HepG2 (cell line): ENCODE data around the gene HDAC5. TPM values are rescaled to one million over a fixed set of nuclear protein-coding genes. Genes with fewer than 3 reads are reported as not detected.

Source experiments
- ATAC-seq: fragments of 200-7000 bp; cut with Tn5 transposase; 3 replicates; pipeline ENCODE4 v1.9.1; 2020; ENCODE audit warnings: mild to moderate bottlenecking, moderate library complexity
- BruUV-seq: library from RNA; stranded (reverse); fragments of 400-500 nt; replicated peaks from 2 replicates; lab custom pipeline; 2021; lab: Mats Ljungman, UMichigan
- CTCF ChIA-PET: fragments of 300-600 bp; formaldehyde crosslinking; extraction: SDS; loops from one replicate; lab custom pipeline; 2021; ENCODE audit warnings: low total read pairs, inconsistent platforms, low intra/inter-chr PET ratio; lab: Yijun Ruan, JAX
- POLR2A ChIA-PET: fragments of 350-600 bp; sonication (Branson Sonifier 250); formaldehyde crosslinking; loops from one replicate; lab custom pipeline; 2020; ENCODE audit warnings: antibody characterized with exemption, inconsistent platforms; lab: Yijun Ruan, JAX
- DNase-seq: peaks from one replicate; pipeline ENCODE4 v3.0.0-alpha.2; 2015; ENCODE audit warnings: low spot score
- FAIRE-seq: peaks from 3 replicates; lab custom pipeline; 2011; peaks lifted over from hg19 to GRCh38; lab: Jason Lieb, UNC
- H2AFZ ChIP-seq: one replicate; pipeline ENCODE4 v1.6.1; 2011; ENCODE audit warnings: low read length, inconsistent platforms
- H3K27ac ChIP-seq: fragments of 300-600 bp; 3 replicates; pipeline ENCODE4 v1.8.0; 2011; ENCODE audit warnings: mixed run types, mild to moderate bottlenecking, mixed read lengths, low read length, inconsistent platforms; ENCODE audit not compliant: insufficient read depth; ENCODE audit errors: extremely low read length
- H3K27me3 ChIP-seq, 2 experiments: fragments of 200-600 bp in 1 of 2; 2 replicates in 1 of 2; 3 replicates in 1 of 2; pipeline versions ENCODE4 v1.6.0 to v1.8.0; 2011; ENCODE audit warnings: low read length in 2 of 2, mild to moderate bottlenecking in 2 of 2, moderate library complexity in 2 of 2, inconsistent platforms in 1 of 2; ENCODE audit not compliant: insufficient read depth in 2 of 2, control insufficient read depth in 1 of 2
- H3K36me3 ChIP-seq, 2 experiments: fragments of 200-600 bp in 1 of 2; replicated peaks in 1 of 2; 2 replicates in 1 of 2; 3 replicates in 1 of 2; pipeline versions ENCODE4 v1.5.1 to v1.8.0; 2011; ENCODE audit warnings: low read length in 2 of 2, inconsistent platforms in 1 of 2; ENCODE audit not compliant: insufficient read depth in 2 of 2, control insufficient read depth in 1 of 2
- H3K4me1 ChIP-seq: 2 replicates; pipeline ENCODE4 v1.5.1; 2012; ENCODE audit warnings: low read length, inconsistent platforms; ENCODE audit not compliant: insufficient read depth
- H3K4me2 ChIP-seq: 2 replicates; pipeline ENCODE4 v1.6.0; 2011; ENCODE audit warnings: low read depth, low read length, inconsistent platforms
- H3K4me3 ChIP-seq, 3 experiments: fragments of 200-600 bp in 1 of 3; sonication (generic), shearing (Covaris generic) in 1 of 3; replicated peaks in 1 of 3; 2 replicates each; pipeline ENCODE4 v1.5.1; 2011 to 2016; ENCODE audit warnings: low read length in 3 of 3, inconsistent platforms in 2 of 3, low read depth in 2 of 3, mild to moderate bottlenecking in 2 of 3, control low read depth in 1 of 3, mixed read lengths in 1 of 3; ENCODE audit not compliant: insufficient read depth in 1 of 3
- H3K79me2 ChIP-seq: one replicate; pipeline ENCODE4 v1.6.1; 2011; ENCODE audit warnings: low read length, inconsistent platforms; ENCODE audit not compliant: insufficient read depth
- H3K9ac ChIP-seq: 2 replicates; pipeline ENCODE4 v1.6.0; 2011; ENCODE audit warnings: mild to moderate bottlenecking, low read depth, low read length, inconsistent platforms; ENCODE audit not compliant: insufficient read depth
- H3K9me3 ChIP-seq: 2 replicates; pipeline ENCODE4 v1.5.1; 2012; ENCODE audit warnings: mild to moderate bottlenecking, low read length
- H4K20me1 ChIP-seq: 2 replicates; pipeline ENCODE4 v1.6.0; 2011; ENCODE audit warnings: inconsistent platforms, mild to moderate bottlenecking, low read length, moderate library complexity; ENCODE audit not compliant: insufficient read depth
- AGO1 ChIP-seq: fragments of 200-400 bp; formaldehyde crosslinking; IDR thresholded peaks from 2 replicates; pipeline ENCODE4 v1.6.1; 2017; ENCODE audit warnings: mild to moderate bottlenecking, low read depth, low read length, moderate library complexity; ENCODE audit not compliant: poor library complexity, severe bottlenecking
- ATF4 ChIP-seq, 2 experiments: fragments of 450-650 bp in 1 of 2; sonication (generic) in 1 of 2; formaldehyde crosslinking; IDR thresholded peaks; 2 replicates each; pipeline versions ENCODE4 v1.5.0 to v1.8.0; 2020 to 2022; ENCODE audit warnings: mild to moderate bottlenecking in 1 of 2, missing genetic modification reagents in 1 of 2
- BHLHE40 ChIP-seq: IDR thresholded peaks from 2 replicates; pipeline ENCODE4 v1.6.1; 2011; ENCODE audit warnings: low read length, improper control_type of control experiment
- DPF2 ChIP-seq: sonication (generic); formaldehyde crosslinking; IDR thresholded peaks from 2 replicates; pipeline ENCODE4 v1.4.0; 2020; ENCODE audit warnings: mild to moderate bottlenecking, low read depth, missing genetic modification reagents, borderline replicate concordance
- ELF1 ChIP-seq: sonication (generic); formaldehyde crosslinking; IDR thresholded peaks from 2 replicates; pipeline ENCODE4 v1.4.0; 2020; ENCODE audit warnings: missing genetic modification reagents
- HDAC2 ChIP-seq: sonication (generic); formaldehyde crosslinking; IDR thresholded peaks from 2 replicates; pipeline ENCODE4 v1.4.0; 2020; ENCODE audit warnings: missing genetic modification reagents
- MBNL3 ChIP-seq: fragments of 250-450 bp; sonication (Bioruptor Pico); conservative IDR thresholded peaks from 2 replicates; pipeline ENCODE4 v1.8.0; 2022; ENCODE audit warnings: mild to moderate bottlenecking, inconsistent platforms
- MED8 ChIP-seq: sonication (generic); formaldehyde crosslinking; IDR thresholded peaks from 2 replicates; pipeline ENCODE4 v1.8.1; 2023; ENCODE audit warnings: mild to moderate bottlenecking, missing genetic modification reagents; ENCODE audit not compliant: insufficient replicate concordance
- MXI1 ChIP-seq: IDR thresholded peaks from 3 replicates; pipeline ENCODE4 v1.6.1; 2012; ENCODE audit warnings: low read depth, low read length, inconsistent platforms, borderline replicate concordance
- NFKB2 ChIP-seq: sonication (generic); formaldehyde crosslinking; IDR thresholded peaks from 2 replicates; pipeline ENCODE4 v1.4.0; 2020; ENCODE audit warnings: missing genetic modification reagents, borderline replicate concordance
- NONO ChIP-seq, 2 experiments: fragments of 450-650 bp in 1 of 2; sonication (generic) in 1 of 2; formaldehyde crosslinking in 1 of 2; IDR thresholded peaks in 1 of 2; conservative IDR thresholded peaks in 1 of 2; 2 replicates each; pipeline versions ENCODE4 v1.6.1 to v1.8.0; 2017 to 2022; ENCODE audit warnings: mild to moderate bottlenecking in 1 of 2, missing genetic modification reagents in 1 of 2, moderate library complexity in 1 of 2
- PBX2 ChIP-seq: IDR thresholded peaks from 2 replicates; pipeline ENCODE4 v1.6.1; 2016; ENCODE audit warnings: control low read depth
- PHF21A ChIP-seq: sonication (generic); formaldehyde crosslinking; IDR thresholded peaks from 2 replicates; pipeline ENCODE4 v1.5.0; 2020; ENCODE audit warnings: mild to moderate bottlenecking, missing genetic modification reagents
- REXO4 ChIP-seq: sonication (generic); formaldehyde crosslinking; IDR thresholded peaks from 2 replicates; pipeline ENCODE4 v1.8.0; 2022; ENCODE audit warnings: missing genetic modification reagents, mild to moderate bottlenecking, borderline replicate concordance
- SOX13 ChIP-seq, 3 experiments: fragments of 450-650 bp in 1 of 3; sonication (generic) in 1 of 3; formaldehyde crosslinking in 1 of 3; IDR thresholded peaks in 2 of 3; conservative IDR thresholded peaks in 1 of 3; 2 replicates each; pipeline versions ENCODE4 v1.5.0 to v1.6.1; 2016 to 2020; ENCODE audit warnings: antibody characterized with exemption in 1 of 3, mild to moderate bottlenecking in 1 of 3, missing compliant biosample characterization in 1 of 3, missing genetic modification reagents in 1 of 3, moderate library complexity in 1 of 3
- TOPORS ChIP-seq: sonication (generic); formaldehyde crosslinking; IDR thresholded peaks from 2 replicates; pipeline ENCODE4 v1.8.0; 2023; ENCODE audit warnings: mild to moderate bottlenecking, missing genetic modification reagents
- ZNF121 ChIP-seq: sonication (generic); formaldehyde crosslinking; IDR thresholded peaks from 2 replicates; pipeline ENCODE4 v1.5.0; 2020; ENCODE audit warnings: mild to moderate bottlenecking, missing genetic modification reagents
- ZNF639 ChIP-seq: conservative IDR thresholded peaks from 2 replicates; pipeline ENCODE4 v1.6.1; 2018; ENCODE audit warnings: missing genetic modification reagents
- ZNF652 ChIP-seq: IDR thresholded peaks from 2 replicates; pipeline ENCODE4 v1.6.1; 2016; ENCODE audit warnings: low read depth, borderline replicate concordance
- WGBS: methylation state at CpG from one replicate; pipeline ENCODE4 v1.1.6; 2017; ENCODE audit warnings: low lambda C conversion rate; 5-methylcytosine and 5-hydroxymethylcytosine counted together
- in situ Hi-C: cut with HindIII; loops from 2 replicates; pipeline ENCODE4 v1.10.0; 2017; ENCODE audit warnings: low pct_unique_long_range_greater_than_20kb; ENCODE audit not compliant: extremely low pct_ligation_motif_present
- intact Hi-C: fragments of 100-400 bp; cut with micrococcal nuclease; formaldehyde crosslinking; loops from one replicate; pipeline ENCODE4 v1.10.0; 2022; ENCODE audit not compliant: unreplicated experiment
- polyA plus RNA-seq, 8 experiments: library from polyadenylated mRNA; depleted of rRNA in 3 of 8; stranded (reverse) in 7 of 8; unstranded in 1 of 8; fragments of >200 nt; fragmentation: Illumina TruSeq in 4 of 8; extraction: Trizol in 4 of 8; gene quantifications; 2 replicates each; pipeline versions ENCODE4 v1.2.1 to v1.2.3, GENCODE V29; 2011 to 2016; ENCODE audit warnings: low read depth in 4 of 8, missing spikeins in 1 of 8, mixed read lengths in 1 of 8; ENCODE audit not compliant: insufficient read depth in 1 of 8
- total RNA-seq, 5 experiments: library from RNA; depleted of rRNA; stranded (reverse); fragments of >200 nt; fragmentation: Illumina TruSeq; extraction: Trizol; gene quantifications; 2 replicates each; pipeline ENCODE4 v1.2.3, GENCODE V29; 2016; ENCODE audit warnings: low read depth in 1 of 5

HDAC5 gene
- total and polyA plus RNA-seq, 2 of the 13 experiments (the other 11 are each of a cell fraction or from before 2014, with no cell fraction given) = 46.4 to 85.4 TPM

- Histone ChIP-seq H2AFZ (no peak overlapping the region), H3K79me2 (no peaks in the 10 kb centered on the region), H3K9ac (peak overlapping the region; percentile 45), H4K20me1 (no peaks in the 10 kb centered on the region), H3K4me3 (peak overlapping the region in 1 of 3 experiments; percentile 12; a peak in 1 of 6 replicates), H3K36me3 (peaks cover 26 to 52% of the 10 kb centered on the region in 2 experiments), H3K4me1 (peaks cover 31% of the 10 kb centered on the region), H3K27ac (peak overlapping the region; percentile 15), H3K4me2 (peak overlapping the region; percentile 44; the same call in 1 of the 2 replicates), H3K27me3 (no peaks in the 10 kb centered on the region), H3K9me3 (no peaks in the 10 kb centered on the region)
- 31% methylated on average over 16 of the region's 23 CpGs for WGBS
- intact Hi-C loops = no loop called here
- ChIA-PET CTCF (interaction anchor here (3.7 kb wide), 1 partner anchor 29 kb away, joined by 80 read pairs; no protein-coding TSS in a partner anchor), POLR2A (interaction anchor here (0.6 to 2.4 kb wide), 14 partner anchors 9 to 100 kb away, joined by 3 to 12 read pairs (median 7); partner anchors contain the start of genes G6PC3, HDAC5, LSM12 and TMUB2)
- BruUV-seq = no TSS peak
- in situ Hi-C loops = no loop called here
- FAIRE-seq (no peak), ATAC-seq (peak; percentile 63), DNase-seq (peak; percentile 83)
- TF ChIP-seq MBNL3 (no peak), ZNF121 (CRISPR knock-in tag) (0 out of 2 replicates have a peak, but pooled peaks have one; percentile 20), PHF21A (no peak), SOX13 (IDR thresholded peaks at IDR 0.05) (no peak), SOX13 (CRISPR knock-in tag; conservative IDR thresholded peaks at IDR 0.05 in 1 of 2, IDR thresholded peaks at IDR 0.05 in 1 of 2) (0 out of 4 replicates have a peak, but pooled peaks of 1 of the 2 experiments have one; percentile 9), PBX2 (no peak), ZNF639 (CRISPR knock-in tag) (no peak), REXO4 (no peak), BHLHE40 (peak; percentile 75), NONO (IDR thresholded peaks at IDR 0.05) (no peak), NONO (CRISPR knock-in tag; conservative IDR thresholded peaks at IDR 0.05) (no peak), ZNF652 (CRISPR knock-in tag) (no peak), NFKB2 (CRISPR knock-in tag) (peak; percentile 19; the same call in 1 of the 2 replicates), MED8 (CRISPR knock-in tag) (no peak), MXI1 (peak; percentile 67; the same call in 1 of the 3 replicates), AGO1 (peak; percentile 53), DPF2 (CRISPR knock-in tag) (no peak), ATF4 (CRISPR knock-in tag; IDR thresholded peaks at IDR 0.05) (no peak), ELF1 (CRISPR knock-in tag) (no peak), HDAC2 (CRISPR knock-in tag) (peak; percentile 56; the same call in 1 of the 2 replicates), TOPORS (no peak)
These were observed 36.8 kb downstream of the HDAC5 start for GRCh38 chr17:44086364-44087311.
